ENCODE data around the gene COBL.

Gene COBL

DNA sequence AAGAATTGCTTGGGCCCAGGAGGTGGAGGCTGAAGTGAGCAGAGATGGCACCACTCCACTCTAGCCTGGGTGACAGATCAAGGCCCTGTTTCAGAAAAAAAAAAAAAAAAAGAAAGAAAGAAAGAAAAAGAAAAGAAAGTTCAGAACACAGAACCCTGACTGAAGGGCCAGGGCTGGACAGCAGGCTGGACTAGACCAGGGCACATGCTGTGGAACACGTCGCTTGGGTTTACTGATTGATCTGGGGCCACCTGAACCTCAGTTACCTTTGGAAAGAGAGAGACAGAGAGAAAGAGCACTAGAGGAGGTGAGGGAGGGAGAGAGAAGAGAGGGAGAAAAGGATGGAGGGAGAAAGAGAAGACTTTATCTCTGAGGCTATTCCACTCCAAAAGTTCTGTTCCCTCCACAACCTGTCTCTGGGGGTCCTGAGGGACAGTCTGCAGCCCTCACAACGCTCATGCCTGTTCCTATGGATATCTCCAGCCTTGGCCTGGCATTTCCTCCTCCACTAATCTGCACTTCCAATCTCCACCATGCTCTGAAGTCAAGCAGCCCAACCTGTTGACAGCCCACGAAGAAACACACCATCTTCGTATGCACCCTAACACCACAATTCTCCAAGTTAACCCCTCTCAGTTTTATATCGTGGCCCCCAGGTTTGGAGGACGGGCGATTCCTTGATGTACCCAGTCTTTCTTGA, 81.8 kb downstream of the COBL start:
- no peak for DNase-seq (ENCODE audit: low read depth, low spot score)

DNA sequence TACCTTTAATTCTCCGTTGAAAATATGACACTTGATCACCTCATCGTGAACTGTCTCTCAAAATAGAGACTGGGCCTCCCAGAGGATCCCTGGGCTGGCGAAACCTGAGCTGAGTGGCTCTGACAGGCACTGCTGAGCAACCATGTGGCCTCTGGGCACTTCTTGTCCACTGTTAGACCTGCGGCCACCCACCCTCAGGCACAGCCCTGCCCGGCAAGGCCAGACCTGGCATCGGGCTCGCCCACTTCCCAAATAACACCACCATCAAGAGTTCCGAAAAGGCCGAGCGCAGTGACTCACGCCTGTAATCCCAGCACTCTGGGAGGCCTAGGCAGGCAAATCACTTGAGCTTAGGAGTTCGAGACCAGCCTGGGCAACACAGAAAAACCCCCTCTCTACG, 82.5 kb downstream of the COBL start:
- no peak for DNase-seq (ENCODE audit: low read depth, low spot score)

GRCh38 chr7:51233374-51233773, 83.2 kb downstream of the COBL start:
- no peak for DNase-seq (ENCODE audit: low read depth, low spot score)

GRCh38 chr7:51230723-51231122, 85.9 kb downstream of the COBL start:
- DNase-seq (ENCODE audit: low read depth, low spot score), result no peak

- no peak for DNase-seq (ENCODE audit: low read depth, low spot score)
These were observed 86.3 kb downstream of the COBL start for GRCh38 chr7:51230324-51230625.

DNA sequence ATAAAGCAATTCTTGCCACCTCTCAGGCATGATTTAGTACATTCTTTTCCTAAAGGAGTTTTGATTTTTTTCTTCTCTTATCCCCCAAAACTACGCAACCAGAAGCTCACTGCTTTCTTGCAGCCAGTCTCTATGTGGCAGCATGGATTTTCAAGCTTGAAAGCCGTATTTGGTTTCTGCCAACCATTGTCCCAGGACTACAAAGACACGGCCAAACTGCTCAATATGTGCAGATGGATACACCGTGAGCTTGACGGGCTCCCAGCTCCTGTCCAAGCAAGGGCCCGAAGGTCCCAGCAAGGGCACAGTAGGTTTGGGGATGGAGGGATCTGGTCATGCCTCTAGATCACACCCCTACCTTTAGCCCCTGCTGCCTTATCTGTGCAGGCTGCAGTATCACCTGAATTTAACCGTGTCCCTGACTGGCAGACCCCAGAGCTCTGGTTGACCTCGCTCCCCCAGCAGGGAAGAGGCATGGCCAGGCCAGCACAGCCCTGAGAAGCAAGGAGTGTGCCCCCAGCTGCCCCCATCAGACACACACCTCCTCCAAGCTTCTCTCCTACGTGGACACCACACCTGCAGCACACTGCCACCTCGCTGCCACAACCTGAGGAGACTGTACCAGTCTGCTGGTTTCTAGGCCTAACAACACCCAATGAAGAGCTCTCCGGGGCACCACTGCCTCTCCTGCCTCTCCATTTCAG, 86.8 kb downstream of the COBL start:
- no peak for DNase-seq (ENCODE audit: low read depth, low spot score)

DNA sequence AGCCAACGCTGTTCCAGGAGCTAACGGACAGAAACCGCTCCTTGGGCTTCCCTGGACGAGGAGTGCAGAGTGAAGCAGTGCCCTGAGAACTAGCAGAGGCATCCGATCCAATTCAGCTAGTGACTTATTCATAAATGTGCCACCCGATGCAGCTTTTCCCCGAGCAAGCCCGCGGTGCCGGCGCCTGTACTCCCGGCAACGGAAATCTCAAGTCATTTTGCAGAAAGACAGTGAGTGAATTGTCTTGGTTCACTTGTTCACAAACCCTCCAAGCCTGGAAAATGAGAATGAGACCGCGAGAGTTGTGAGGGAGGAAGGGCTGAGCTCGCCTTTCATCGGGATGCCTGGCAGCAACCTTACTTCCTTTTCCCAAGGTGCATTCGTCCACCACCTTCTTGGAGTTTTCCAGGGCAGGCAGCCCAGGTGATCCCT, 87.5 kb downstream of the COBL start:
- no peak for DNase-seq (ENCODE audit: low read depth, low spot score)

DNA sequence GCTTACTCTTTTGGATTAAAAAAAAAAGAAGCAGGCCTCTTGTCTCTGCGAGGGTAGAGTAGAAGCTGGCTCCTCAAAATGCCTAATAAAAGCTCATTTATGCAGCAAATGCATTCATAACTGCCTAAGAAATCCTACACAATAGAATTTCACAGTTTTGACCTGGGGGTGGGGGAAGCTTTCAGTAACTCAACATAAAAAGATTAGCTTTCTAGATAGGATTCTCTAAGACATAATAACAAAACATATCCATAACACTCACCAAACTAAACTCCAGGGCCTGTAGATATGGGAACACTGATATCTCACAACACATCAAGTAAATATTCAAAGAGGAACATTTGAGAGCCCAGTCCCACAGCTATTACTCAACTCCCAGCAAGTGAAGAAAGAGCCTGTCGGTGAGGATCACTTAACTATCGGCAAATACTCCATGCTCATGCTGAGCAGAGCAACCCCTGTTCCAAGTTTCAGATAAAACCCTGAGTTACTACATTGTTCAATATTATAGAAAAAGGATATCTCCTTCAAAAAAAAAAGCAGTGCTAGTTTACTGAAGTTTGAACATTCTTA, 88.1 kb downstream of the COBL start:
- DNase-seq (ENCODE audit: low read depth, low spot score), result no peak

GRCh38 chr7:51227861-51228260, 88.7 kb downstream of the COBL start:
- DNase-seq (ENCODE audit: low read depth, low spot score), result no peak

DNA sequence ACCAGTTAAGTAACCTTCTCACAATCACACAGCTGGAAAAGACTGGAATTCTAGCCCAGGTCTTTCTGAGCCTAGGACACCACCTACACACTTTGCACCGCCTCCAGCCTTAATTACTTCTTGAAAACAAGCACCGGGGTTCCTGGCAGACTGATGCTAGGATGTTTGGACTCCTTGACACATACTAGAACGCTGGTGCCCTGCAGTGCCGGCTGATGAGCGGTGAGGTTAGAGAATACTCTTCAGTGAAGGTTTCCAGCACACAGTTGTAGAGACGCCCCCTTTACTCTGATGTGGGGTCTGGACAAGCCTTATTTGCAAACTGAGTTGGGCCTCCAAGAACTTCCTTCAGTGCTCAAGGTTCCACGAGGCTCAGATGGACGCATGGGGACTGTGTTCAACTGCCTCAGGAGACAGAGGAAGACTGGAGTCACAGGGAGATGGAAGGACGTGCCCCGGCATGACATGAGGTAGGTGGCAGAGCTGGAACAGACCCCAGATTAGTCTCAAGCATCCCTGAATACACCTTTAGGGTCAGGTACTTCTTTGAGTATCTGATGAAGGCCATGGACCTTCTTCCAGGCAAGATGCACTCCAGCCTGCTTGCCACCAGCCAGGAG, 89.6 kb downstream of the COBL start:
- no peak for DNase-seq (ENCODE audit: low read depth, low spot score)

GRCh38 chr7:51226063-51226755, 90.4 kb downstream of the COBL start:
- no peak for DNase-seq (ENCODE audit: low read depth, low spot score)

DNA sequence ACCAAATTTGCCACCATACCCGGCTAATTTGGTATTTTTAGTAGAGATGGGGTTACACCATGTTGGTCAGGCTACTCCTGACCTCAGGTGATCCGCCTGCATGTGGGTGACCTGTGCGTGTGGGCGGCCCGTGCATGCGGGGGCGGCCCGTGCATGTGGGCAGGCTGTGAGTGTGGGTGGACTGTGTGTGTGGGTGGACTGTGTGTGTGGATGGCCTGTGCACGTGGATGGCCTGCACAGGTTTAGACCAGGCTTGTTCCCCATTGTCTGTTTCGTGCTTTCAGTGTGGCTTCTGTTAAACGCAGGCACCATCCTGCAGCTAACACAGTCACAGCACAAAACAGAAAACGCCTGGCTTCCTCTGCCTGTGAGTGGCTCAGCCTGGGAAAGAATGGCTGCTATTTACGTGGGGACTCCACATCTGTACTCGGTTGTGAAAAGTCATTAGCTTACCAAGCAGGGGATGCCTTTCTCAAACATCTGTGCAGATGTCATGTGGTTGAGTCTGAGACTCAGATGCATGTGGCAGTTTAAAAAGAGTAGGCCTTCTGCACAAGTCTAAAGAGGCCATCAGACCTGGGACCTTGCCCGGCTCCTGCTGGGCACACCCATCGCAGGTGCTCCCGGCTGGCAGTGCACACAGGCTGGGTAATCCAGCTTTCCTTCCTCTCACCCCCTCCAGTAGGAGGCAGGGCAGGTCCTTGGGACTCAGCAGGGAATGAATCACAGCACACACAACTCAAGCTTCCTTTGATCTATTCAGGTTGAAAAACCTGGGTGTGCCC, 91.6 kb downstream of the COBL start:
- DNase-seq (ENCODE audit: low read depth, low spot score), result no peak

DNA sequence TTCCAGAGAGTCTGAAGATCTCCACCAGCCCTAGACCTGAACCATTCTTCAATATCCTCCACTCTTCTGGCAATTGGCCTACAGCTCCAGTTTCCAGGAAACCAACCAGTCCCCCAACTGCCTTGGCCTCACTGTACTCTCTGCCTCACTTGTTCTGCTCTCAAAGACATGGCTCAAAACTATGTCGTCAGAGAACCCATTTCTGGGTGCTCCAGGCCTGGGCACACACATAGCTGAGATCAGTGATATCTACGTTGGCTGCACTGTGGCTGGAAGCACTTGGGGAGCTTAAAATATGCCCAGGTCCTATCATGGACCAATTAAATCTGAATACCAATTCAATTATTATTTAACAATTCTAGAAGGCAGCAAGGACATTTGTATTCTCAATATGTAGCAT, 93.1 kb downstream of the COBL start:
- DNase-seq (ENCODE audit: low read depth, low spot score), result no peak

- no peak for DNase-seq (ENCODE audit: low read depth, low spot score)
These were observed 93.7 kb downstream of the COBL start for GRCh38 chr7:51222916-51223315.

- no peak for DNase-seq (ENCODE audit: low read depth, low spot score)
These were observed 96.4 kb downstream of the COBL start for GRCh38 chr7:51220226-51220625.

GRCh38 chr7:51219261-51219988, 97.2 kb downstream of the COBL start:
- DNase-seq (ENCODE audit: low read depth, low spot score), result no peak

DNA sequence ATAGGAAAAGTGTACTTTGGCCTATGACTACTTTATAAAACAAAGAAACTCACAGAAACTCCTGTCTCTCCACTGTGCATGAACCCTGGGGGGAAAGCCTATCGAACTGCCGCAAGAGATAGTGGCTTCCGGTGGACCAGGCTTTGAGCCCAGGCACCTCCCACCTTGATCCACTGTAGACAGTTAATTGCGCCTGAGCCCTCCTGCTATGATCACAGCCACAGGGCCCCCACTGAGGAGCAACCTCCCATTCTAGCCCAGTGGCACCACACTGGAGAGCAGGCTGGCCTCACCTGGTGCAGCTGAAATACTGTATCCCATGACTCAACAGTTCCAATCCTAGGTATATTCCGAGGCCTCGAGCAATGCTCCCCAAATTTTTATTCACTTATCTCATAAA, 98.8 kb downstream of the COBL start:
- no peak for DNase-seq (ENCODE audit: low read depth, low spot score)

- DNase-seq (ENCODE audit: low read depth, low spot score), result no peak
These were observed 102.5 kb downstream of the COBL start for GRCh38 chr7:51214098-51214497.

DNA sequence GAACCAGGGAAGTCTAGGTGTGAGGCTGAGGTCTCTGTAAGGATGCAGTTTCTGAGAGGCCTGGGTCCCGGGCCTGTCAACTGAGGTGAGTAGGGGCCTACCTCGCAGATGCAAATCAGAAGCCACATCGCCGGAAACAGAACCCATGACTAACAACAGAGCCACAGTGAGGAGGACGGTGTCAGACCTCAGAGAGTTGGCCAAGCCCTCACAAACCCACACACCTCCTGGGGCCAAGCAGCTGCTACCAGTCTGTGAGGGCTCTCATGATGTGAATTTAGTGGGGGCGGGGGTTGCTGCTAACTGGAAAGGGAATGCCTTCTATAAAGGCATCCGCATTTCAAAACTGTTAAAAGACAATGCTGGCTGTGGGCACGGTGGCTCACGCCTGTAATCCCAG, 103.0 kb downstream of the COBL start:
- DNase-seq (ENCODE audit: low read depth, low spot score), result no peak

GRCh38 chr7:51210766-51211165, 105.8 kb downstream of the COBL start:
- no peak for DNase-seq (ENCODE audit: low read depth, low spot score)

- DNase-seq (ENCODE audit: low read depth, low spot score), result no peak
These were observed 107.2 kb downstream of the COBL start for GRCh38 chr7:51209426-51209825.
